Cerebellar nuclear complex (tissue), 1 donor: ENCODE results near the gene MAEA.
"Not testable (repeated sequence)": the region's sequence is repeated elsewhere in the genome, so short reads cannot be mapped to it uniquely, and the experiment has no call there.

ENCODE experiments used
- DNase-seq, 2 experiments: peaks; one replicate each; lab custom pipeline; 2025; lab: John Stamatoyannopoulos, UW

Gene MAEA

DNA sequence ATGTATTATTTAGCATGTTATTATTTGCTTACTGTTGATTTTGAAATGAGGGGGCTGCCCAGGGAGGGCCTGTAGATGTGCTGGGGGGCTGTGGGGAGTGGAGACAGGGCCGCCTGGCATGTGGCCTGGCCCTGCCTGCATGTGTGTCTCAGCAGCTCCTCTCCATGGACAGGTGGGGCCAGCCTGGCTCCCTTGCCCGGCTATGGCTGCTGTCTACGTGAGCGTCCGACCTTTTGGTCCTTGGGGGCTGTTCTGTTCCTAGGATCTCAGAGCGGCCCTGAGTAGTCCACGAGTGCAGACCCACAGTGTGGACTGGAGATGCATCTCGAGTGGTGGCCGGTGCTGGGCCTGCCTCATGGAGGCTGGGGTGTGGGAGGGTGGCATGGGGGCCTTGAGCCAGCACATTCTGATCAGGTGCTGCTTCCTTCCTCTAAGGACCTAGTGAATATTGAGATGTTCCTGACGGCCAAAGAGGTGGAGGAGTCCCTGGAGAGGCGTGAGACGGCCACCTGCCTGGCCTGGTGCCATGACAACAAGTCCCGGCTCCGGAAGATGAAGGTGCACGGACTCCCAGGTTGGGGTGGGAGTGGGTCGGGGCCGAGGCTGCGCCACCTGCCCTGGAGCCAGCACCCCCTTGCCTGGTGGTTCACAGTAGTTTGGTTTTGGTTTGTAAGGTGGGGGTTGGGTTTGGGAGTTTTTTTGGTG lies 32.4 kb downstream of the MAEA start:
- DNase-seq = no peak

GRCh38 chr4:1323280-1323634 lies 33.6 kb downstream of the MAEA start:
- DNase-seq = no peak

- DNase-seq = no peak
These were observed 34.1 kb downstream of the MAEA start for GRCh38 chr4:1323635-1324442.

DNA sequence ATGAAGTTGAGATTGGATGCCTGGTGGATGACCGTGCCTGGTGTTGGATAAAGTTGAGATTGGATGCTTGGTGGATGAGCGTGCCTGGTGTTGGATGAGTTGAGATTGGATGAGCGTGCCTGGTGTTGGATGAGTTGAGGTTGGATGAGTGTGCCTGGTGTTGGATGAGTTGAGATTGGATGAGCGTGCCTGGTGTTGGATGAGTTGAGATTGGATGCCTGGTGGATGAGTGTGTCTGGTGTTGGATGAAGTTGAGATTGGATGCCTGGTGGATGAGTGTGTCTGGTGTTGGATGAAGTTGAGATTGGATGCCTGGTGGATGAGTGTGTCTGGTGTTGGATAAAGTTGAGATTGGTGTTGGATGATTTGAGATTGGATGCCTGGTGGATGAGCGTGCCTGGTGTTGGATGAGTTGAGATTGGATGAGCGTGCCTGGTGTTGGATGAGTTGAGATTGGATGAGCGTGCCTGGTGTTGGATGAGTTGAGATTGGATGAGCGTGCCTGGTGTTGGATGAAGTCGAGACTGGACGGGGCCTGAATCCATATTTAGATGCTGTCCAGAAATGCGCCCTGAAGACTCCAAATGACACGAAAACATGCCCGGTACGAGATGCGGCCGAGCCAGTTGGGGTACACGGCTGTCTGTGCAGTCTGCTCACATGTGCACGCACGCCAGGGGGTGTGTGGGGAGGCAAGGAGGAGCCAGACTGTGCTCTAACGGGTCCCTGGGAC lies 34.9 kb downstream of the MAEA start:
- DNase-seq = not testable (repeated sequence)

GRCh38 chr4:1325176-1325480 lies 35.4 kb downstream of the MAEA start:
- no peak for DNase-seq

- DNase-seq = no peak
These were observed 36.3 kb downstream of the MAEA start for GRCh38 chr4:1325681-1326635.

DNA sequence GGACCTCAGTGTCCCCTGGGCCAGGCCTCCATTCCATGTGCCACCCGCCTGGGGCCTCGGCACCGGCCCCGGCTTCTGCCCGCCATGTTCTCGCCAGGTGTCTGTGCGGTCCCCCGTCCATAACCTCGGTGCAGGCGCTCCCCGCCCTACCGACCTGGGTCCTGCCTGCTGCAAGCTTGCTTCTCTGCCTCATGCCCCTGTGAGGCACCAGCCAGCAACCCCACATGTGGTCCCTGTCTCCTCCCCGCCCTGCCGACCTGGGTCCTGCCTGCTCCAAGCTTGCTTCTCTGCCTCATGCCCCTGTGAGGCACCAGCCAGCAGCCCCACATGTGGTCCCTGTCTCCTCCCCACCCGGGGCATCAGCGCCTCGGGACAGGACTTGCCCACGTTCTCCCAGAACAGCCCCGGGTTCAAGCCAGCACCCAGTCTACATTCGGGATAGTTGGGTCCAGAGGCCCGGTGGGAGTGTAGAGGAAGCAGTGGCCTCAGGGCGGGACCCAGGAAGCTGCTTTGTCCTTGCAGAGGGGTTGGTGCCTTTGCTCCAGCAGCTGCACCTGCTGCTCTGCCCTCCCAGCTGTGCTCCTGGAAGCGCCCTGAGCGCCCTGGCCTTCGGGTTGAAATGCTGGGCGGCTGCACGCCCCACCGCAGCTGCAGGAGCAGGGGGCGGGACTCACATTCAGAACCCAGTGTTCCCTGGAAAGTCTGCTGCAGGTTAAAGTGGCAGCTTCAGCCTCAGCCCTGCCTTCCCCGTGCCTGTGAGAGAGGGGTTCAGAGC lies 37.2 kb downstream of the MAEA start:
- no peak for DNase-seq

DNA sequence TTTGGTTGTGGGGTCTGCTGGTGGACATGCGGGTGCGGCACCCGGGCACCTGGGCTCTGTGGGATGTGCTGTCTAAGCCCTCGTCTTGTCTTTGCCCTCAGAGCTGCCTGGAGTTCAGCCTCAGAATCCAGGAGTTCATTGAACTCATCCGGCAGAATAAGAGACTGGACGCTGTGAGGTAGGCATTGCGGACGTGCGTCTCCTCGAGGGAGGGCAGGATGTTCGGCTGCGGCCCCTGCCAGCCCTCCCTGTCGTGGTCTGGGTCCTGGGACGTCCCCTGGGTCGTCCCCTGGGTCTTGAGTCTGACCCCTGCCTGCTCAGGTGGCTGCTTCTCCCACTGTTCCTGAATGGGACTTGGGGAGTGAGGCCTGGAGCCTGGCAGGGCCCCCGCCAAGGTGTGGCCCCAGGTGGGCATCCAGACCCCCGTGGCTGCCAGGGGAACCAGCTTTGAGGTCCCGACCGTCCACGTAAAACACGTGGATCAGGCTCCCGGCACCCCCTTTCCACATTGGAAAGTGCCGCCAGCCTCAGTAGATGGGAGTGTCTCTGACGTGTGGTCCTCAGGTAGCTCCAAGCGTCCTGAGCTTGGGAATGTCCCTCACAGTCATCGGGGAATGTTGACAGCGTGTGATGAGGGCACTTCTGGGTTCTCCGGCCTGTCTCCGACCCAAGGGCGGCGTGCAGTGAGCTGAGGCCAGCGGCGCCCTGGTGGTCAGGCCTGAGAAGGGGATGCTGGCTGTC lies 38.0 kb downstream of the MAEA start:
- DNase-seq = no peak

DNA sequence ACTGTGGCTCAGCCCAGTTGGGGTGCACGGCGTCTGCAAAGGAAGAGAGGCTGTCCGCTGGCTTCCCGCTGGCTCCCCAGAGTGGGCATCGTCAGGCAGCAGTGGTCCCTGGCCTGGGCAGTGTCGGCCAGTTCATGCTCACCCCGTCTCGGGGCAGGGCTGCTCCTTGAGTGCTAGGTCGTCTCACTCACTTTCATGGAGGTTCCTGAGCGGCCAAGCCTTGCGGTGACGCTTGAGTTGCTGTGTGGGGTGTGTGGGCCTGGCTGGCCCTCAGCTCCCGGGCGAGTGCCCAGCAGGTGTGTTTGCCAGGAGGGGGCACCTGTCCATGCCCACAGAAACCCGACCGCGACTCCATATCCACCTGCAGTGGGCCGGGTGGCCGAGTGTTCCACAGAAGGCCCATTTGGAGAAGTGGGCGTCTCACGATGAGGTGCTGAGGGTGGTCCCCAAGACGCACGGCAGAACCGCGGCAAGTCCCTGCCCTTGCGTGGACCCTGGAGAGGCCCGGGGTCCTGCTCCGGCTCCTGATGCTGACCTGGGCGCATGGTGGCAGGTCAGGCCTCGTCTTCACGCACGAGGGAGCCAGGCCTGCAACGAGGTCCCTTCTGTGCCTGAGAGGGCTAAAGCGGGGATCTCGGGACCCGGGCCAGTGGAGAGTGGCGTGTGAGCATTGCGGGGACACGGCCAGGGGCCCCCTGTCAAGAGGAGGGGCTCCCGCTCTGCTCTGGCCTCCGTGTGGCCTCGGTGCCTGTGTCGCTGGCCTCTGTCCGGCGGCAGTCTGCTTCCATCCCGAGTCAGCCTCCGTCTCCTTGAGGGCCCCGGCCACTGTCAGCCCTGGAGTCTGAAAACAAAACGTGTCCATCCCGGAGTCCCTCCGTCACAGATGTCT lies 38.8 kb downstream of the MAEA start:
- DNase-seq = no peak

DNA sequence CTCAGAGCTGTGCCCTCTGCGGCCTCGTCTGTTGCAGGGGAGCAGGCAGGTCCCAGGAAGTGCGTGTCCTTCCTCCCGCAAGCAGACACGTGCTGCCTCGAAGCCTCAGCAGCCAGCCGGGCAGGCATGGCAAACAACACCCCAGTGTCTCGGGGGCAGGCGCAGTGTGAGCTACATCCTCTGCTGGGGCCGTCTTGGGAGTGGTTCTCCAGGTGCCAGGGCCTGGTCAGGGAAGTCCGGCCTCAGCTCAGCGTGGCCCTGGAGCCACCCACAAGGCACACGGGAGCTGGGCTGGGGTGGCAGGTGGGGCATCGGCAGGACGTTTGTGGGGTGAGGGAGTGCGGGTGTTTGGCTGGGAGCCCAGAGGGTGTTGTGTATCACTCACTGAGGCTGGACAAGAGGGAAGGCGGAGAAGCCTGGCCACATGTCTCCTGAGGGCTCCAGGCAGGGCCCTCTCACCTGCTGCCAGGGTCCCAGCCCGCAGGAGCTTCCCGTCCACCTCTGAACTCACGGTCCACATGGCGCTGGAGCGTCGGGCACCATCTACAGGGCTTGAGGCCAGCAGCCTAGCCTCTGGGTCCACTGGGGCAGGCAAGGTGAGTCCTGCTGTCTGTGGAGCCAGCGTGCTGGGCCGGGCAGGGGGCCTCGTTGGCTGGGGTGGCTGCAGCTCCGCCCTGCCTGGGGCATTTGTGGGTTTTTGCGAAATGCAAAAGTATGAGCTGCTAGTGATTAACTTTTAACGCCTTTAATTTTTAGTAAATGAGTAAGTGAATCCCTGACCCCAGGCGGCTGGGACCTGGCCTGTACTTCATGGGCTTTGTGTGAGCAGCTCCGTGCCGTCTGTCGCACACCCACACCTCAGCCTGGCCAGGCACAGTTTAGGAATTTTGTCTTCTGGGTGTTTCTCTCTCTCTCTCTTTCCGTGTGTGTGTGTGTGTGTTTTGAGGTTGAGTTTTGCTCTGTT lies 40.0 kb downstream of the MAEA start:
- DNase-seq = no peak

- DNase-seq = no peak
These were observed 41.3 kb downstream of the MAEA start for GRCh38 chr4:1330761-1331590.

- no peak for DNase-seq
These were observed 42.1 kb downstream of the MAEA start for GRCh38 chr4:1331591-1332353.

- DNase-seq = no peak
These were observed 43.0 kb downstream of the MAEA start for GRCh38 chr4:1332686-1333085.

DNA sequence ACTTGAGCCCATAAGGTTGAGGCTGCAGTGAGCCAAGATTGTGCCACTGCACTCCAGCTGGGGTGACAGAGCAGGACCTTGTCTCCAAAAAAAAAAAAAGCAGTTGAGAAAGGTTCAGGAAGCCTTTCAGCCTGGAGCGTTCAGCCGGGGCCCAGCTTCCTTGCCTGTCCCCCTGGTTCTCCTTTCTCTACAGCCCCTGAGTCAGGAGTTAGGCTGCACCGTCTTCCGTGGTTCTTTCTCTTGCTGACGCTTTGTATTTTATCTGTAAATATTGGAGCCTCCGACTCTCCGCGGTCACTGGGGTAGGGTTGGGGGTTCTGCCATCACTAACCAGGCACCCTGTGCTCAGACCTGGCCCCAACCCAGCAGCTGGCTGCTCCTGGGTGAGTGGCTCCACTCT lies 43.6 kb downstream of the MAEA start:
- DNase-seq = no peak

GRCh38 chr4:1333851-1334578 lies 44.3 kb downstream of the MAEA start:
- DNase-seq = not testable (repeated sequence)

- no peak for DNase-seq
These were observed 44.8 kb downstream of the MAEA start for GRCh38 chr4:1334579-1334895.
